NCI-H2107 treated with DMSO at 0.1 percent for 48 hours (cell line): ENCODE measurements around the gene SLC35D2.

ENCODE experiments used
- DNase-seq: peaks from one replicate; lab custom pipeline; 2025; ENCODE audit not compliant: unreplicated experiment; lab: John Stamatoyannopoulos, UW

SLC35D2 gene

GRCh38 chr9:96383165-96383942 lies at the start of gene SLC35D2:
TSS of gene SLC35D2 (minus strand) at chr9:96383711. CDS start at chr9:96383634, 77 bp downstream.
- DNase-seq: no peak

DNA sequence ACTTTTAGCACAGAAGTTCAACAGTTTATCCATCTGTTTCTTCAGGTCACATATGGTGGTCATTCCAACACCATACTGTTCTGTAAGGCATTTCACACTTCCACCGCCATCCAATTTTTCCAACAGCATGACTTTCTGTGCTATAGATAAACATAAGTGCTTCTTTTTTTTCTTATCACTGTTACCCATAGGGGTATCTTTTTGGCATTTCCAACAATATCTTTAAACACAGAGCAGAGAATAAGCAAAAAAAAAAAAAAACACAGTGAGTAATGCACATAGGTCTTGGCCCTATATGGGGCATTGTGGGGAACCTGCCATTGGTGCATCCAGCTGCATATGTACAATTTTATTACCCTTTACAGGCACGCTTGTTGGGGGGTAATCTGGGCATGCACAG lies 46.9 kb upstream of the SLC35D2 start:
- no peak for DNase-seq

- DNase-seq: no peak
Observed at GRCh38 chr9:96429732-96430131, 46.2 kb upstream of the SLC35D2 start.

- DNase-seq: no peak
Observed at GRCh38 chr9:96425500-96426169, 42.1 kb upstream of the SLC35D2 start.

- DNase-seq: no peak
Observed at GRCh38 chr9:96423985-96424336, 40.5 kb upstream of the SLC35D2 start.

GRCh38 chr9:96423322-96423984 lies 39.9 kb upstream of the SLC35D2 start:
- no peak for DNase-seq

- no peak for DNase-seq
Observed at GRCh38 chr9:96420468-96421219, 37.1 kb upstream of the SLC35D2 start.

DNA sequence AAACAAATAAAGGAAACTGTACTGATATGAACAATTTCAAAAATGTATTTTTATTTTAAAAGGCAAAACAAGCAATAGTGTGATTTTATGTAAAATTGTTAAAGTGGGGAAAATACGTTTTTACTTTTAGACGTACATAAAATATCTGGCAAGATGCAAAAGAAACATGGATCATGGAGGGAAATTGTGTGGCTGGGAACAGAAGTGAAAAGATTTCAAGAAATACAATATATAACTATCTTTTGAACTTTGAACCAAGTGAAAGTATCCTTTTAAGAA lies 36.1 kb upstream of the SLC35D2 start:
- DNase-seq: no peak

DNA sequence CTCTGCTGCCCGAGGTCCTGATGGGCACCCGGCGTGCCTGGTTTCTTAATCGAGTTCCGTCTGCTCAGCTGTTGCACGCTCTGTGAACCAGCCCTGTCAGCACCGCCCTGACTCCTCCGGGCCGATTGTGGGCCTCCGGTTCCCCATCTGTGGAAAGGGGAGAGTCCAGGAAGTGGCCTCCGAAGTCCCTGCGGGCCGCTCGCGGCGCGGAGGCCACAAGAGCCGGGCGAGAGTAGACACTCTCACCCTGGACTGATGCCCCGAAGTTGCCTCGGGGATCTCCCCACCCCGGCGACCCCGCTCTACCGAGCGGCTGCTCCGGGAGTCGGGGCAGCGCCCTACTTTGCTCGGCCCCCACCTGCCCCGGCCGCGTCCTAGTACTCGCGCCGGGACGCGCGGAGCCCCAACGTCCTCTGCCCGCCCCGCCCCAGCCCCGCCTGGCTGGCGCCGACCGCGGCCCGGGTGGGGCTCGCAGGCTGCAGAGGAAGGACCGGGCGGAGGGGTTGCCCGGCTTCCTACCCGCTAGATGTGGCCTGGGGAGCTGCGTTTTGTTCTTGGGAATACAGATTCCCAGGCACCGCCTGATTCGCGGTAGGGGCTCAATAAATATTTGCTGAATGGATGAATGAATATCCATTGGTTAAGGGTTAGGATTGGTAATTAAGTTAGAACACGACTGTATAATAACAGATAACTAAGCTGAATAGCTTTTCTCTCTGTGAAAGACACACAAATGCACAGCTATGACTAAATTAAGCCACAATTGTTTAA lies 35.6 kb upstream of the SLC35D2 start:
- peak; percentile 26 for DNase-seq

DNA sequence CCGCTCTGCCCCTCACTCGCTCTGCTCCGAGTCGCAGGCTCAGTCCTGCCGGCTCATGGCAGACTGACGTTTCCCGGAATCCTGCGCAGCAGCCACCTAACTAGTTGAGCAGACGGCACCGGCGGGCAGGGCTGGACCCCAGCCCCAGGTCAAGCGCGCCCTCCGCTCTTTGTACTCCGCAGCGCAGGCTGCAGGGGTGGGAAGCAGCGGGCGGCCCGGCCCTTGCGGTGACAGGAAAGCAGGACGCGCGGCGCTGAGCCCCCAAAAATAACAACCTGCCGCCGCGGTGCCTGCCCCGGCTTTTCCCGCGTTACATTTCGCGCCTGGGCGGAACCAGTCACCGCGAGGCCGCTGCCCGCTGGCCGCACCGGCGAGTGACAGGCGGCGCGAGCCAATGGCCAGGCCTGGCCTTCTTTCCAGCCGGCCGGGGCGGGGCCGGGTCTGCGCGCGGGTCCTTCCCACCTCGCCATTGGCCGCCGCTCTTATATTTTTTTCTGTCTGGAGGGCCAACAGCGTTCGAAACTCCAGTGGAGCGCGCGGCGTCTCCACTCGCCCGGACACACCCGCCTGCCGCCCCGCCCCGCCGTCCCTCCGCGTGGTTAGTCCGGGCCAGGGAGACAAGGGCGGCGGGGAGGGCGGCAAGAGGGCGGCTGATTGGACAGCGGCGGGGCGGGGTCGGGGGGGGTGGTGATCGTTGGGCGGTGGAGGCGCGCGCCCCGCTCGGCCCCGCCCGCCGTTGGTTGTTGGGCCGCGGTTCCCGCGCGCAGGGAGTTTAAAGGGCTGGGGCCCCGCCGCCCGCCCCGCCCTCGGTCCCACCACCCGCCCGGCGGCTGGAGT lies 34.8 kb upstream of the SLC35D2 start, which contains the start of gene ZNF367:
Gene ZNF367, minus strand, starts transcription at position 288 of the 837 bp plus-strand sequence. CDS start 338 bp downstream, outside the sequence.
- peak; percentile 87 for DNase-seq

DNA sequence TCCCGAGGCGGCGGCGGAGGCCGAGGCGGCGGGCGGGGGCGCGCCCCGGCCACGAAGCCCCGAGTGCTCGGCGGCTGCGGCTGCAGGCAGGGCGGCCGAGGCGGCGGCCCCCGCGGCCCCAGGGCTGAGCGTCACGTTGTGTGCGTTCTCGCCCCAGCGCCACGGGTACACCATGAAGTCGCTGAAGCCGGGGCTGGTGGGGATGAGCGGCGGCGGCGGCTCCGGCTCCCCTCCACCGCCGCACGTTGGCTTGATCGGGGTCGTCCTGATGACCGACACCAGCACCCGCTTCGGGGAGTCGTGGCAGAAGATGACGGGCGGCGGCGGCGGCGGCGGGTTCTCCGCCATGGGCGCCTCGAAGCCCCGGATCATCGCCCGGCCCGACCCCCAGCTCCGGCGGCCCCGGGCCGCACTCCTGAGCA lies 34.2 kb upstream of the SLC35D2 start:
- no peak for DNase-seq

DNA sequence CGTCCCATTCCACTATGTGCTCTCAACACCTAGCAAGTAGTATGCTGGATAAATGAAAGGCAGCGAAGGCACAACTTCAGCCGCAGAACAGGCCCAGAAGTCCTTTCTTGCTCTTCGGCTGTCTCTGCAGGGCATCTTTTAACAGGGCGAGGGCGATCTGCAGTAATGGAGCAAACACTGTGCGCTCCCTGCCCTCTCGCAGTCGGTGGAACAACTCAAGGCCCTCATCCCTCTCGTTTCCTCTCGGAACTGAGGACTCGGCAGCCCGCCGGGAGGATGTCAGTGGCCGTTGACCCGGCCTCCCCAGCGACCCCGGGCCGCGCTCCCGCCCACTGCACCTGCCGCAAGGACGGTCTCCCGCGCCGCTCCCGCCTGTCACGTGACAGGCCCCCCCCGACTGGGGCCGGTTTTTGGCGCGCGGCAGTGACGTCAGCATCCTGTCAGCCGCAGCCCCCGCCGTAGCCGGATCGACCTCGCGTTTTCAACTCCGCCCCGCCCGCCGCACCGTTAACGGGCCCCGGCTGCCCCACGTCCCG lies 33.6 kb upstream of the SLC35D2 start:
- DNase-seq: peak; percentile 22

DNA sequence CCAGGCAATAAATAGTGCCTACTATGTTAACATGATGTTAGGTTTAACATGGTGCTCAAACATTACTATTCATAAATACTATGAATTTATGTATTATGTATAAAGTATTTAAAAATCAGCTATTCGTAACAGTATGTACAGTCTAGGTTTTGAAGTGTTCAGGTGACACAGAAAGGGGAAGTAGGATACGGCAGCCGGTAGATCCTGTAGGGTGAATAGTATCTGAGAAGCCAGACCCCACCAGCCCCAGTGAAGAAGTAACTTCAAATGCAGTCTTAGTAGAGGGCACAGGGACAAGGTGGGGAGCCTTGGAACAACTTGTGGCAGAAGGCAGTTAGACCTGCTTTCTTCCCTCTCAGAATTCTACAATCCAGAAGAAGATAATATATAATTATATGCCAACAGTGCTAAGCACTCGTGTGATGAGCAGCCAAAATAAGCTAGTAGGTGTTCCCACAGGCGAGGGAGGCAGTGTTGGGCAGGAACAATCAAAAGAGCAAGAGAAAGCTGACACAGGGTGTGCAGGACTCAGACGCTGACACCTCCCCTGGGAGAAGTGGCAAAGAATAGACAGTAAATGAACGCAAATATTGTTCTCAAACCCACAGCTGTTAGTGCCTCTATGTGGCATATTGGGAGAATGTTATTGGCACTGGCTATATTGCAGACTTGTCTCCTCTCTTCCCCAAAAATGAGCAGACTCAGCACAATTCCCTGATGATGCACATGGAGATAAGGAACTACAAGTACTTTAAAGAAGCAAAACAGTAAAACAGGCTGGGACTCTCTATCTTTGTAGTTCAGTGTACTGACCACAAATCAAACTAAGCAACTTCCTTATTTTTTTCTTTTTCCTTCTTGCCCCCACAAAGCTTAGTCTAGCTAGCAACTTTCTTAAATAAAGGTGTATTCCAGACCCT lies 30.1 kb upstream of the SLC35D2 start:
- DNase-seq: peak; percentile 81

- DNase-seq: no peak
Observed at GRCh38 chr9:96412174-96412913, 28.8 kb upstream of the SLC35D2 start.

DNA sequence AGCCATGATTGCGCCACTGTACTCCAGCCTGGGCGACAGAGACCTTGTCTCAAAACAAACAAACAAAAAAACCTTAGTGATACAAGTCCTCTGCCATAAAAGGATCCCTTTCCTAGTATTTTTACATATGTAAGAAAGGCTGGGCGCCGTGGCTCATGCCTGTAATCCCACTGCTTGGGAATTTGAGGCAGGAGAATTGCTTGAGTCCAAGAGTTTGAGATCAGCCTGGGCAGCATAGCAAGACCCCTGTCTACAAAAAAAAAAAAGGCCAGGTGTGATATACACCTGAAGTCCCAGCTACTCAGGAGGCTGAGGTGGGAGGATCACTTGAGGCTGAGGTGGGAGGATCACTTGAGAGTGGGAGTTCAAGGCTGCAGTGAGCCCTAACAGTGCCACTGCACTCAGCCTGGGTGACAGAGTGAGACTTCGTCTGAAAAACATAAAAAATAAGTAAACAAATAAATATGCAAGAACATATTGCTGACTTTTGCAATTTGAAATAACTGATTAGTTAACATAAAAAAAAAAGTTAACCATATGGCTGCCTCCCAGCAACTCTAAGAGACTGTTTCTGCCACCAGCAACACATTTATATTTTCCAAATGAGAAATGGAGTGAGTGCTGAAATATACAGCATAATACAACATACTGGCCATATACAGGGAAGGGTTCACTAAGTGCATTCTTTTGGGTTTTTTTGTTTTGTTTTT lies 27.8 kb upstream of the SLC35D2 start:
- no peak for DNase-seq

- DNase-seq: no peak
Observed at GRCh38 chr9:96408409-96409280, 25.1 kb upstream of the SLC35D2 start.
